ENCODE measurements around the gene PER1. TPM values are rescaled to one million over a fixed set of nuclear protein-coding genes. Genes with fewer than 3 reads are reported as not detected.
"Not testable (repeated sequence)": the region's sequence is repeated elsewhere in the genome, so short reads cannot be mapped to it uniquely, and the experiment has no call there.

The PER1 gene
- total RNA-seq, 1 donor from 2014 or later = 16.6 TPM

- no peak for DNase-seq (ENCODE audit: low read depth)
Measured at GRCh38 chr17:8121407-8121680, 30.9 kb downstream of the PER1 start.

DNA sequence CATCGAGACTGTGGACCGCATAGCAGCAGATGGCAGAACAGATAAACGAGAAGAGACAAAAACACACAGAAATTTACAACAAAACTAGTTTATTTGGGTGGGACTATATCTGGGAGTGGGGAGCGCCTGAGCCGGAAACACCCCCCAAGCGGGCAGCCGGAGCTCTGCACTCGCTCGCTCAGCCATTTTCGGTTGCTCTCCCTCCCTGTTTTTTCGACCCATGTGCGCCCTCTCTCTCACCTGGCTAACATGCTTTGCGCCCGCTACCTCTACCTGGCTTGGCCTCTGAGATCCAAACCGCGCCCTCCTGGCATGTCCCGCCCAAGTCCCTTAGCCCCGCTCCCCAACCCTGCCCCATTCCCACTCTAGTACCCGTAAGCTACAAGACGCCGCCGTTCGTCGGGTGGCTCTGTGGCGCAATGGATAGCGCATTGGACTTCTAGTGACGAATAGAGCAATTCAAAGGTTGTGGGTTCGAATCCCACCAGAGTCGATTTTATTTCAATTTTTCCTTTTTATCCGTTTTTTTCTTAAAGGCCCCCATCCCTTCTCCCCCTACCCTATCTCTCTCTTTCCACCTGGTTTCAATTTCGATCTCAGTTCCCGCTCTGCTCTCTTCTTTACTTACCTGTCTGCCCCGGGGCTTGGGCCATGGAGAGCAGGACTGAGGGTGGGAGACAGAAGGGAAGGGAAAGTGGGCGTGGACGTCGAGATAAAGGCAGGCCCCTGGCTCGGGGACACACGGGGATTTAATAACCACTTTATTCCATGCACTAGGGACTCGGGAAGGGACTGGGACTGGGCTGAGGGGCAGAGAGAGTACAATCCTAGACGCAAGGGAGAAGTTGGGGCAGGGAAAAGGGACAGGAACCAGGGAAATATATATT lies 31.4 kb downstream of the PER1 start:
- peak; percentile 73 for DNase-seq (ENCODE audit: low read depth)

- DNase-seq (ENCODE audit: low read depth) = peak; percentile 92
Measured at GRCh38 chr17:8119581-8120519, 32.4 kb downstream of the PER1 start.

GRCh38 chr17:8118769-8119580 lies 33.2 kb downstream of the PER1 start:
- DNase-seq (ENCODE audit: low read depth) = peak; percentile 82

GRCh38 chr17:8117980-8118768 lies 34.0 kb downstream of the PER1 start, which contains the start of gene ALOXE3:
Gene ALOXE3 (minus strand): TSS chr17:8118514. CDS start chr17:8117990, 524 bp downstream.
- DNase-seq (ENCODE audit: low read depth) = peak; percentile 22

GRCh38 chr17:8117367-8117979 lies 34.7 kb downstream of the PER1 start:
- DNase-seq (ENCODE audit: low read depth) = no peak

- no peak for DNase-seq (ENCODE audit: low read depth)
Measured at GRCh38 chr17:8116776-8117175, 35.4 kb downstream of the PER1 start.

DNA sequence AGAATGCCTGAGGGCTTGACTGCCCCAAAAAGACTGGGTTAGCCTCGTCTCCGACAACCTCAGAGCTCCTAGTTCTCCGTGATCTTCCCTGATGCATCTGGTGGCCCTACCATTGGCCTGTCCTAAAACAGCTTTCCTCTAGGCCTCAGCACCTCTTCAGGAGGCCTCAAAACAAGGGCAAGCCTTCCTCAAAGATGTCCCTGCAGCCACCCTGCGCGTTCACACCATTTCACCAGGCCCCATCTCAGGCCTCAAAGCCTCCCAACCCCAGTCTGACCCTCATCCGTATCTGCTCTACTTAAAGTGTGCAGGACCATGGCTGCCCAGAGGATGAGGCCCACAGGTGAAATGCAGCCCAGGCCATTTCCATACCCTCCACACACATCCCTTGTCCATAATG lies 41.3 kb downstream of the PER1 start:
- DNase-seq (ENCODE audit: low read depth) = no peak

- DNase-seq (ENCODE audit: low read depth) = no peak
Measured at GRCh38 chr17:8110456-8110804, 41.8 kb downstream of the PER1 start.

GRCh38 chr17:8109661-8110455 lies 42.3 kb downstream of the PER1 start:
- DNase-seq (ENCODE audit: low read depth) = no peak

DNA sequence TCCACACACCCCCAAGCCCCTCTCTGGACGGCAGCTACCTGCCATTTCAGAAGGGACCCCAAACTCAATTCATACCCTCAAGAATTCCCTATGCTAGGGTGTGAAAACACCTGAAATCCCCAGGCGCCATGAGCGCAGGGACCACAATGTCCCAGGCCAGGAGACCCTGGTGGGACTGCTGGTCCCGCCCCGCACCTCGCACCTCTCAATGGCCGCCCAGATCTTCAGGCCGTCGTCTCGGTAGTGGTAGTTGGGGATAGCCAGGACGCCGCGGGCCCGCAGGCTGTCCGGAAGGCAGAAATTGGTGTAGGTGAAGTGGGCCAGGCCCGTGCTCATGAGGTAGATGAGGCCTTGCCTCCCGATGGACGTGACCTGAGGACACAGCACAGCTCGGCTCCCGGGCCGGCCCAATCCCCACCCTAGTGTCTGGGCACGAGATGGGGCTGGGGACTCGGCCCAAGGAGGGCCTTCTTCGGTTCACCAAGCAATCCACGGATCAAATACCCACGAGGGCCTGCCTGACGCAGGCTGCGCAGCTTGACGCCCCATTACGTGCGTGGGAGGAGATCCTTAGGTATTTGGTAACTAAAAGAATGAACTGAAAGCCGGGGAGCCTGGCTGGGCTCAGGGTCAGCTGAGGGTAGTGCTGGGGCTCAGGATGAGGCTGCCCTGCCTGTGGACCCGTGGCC lies 43.1 kb downstream of the PER1 start:
- DNase-seq (ENCODE audit: low read depth) = no peak

DNA sequence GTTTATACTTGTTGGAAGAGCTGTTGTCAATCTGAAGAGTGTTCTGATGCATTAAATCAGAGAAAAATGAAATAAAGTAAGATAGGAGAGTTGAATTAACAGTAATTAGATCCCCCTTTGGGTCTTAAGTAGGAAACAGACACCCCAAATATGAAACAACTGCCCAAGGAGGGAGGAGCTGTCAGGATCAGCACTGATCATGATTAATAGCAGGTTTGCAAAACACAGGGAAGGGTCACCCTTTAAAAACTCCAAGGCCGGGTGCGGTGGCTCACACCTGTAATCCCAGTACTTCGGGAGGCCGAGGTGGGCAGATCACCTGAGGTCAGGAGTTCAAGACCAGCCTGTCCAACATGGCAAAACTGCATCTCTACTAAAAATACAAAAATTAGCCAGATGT lies 45.2 kb downstream of the PER1 start:
- not testable (repeated sequence) for DNase-seq (ENCODE audit: low read depth)

DNA sequence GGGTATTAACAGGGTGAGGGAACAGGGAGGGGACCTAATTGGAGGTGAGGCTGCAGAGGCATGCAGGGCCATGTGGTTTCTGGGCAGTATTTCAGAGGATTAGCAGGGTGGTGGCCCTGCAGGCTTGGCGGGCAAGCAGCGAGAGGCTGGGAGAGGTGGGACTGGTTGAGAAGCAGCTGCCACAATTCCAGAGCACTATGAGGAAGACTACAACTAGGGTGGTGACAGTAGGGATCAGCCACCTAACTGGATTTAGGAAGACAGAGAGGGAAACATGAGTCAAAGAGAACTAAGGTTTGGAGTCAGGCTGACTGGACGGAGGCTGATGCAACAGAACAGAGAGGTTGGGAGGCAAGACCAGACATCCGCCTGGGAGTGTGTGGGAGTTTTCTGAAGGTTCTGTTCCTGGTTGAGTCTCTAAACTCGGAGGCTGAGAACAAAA lies 46.2 kb downstream of the PER1 start:
- DNase-seq (ENCODE audit: low read depth) = peak; percentile 16

DNA sequence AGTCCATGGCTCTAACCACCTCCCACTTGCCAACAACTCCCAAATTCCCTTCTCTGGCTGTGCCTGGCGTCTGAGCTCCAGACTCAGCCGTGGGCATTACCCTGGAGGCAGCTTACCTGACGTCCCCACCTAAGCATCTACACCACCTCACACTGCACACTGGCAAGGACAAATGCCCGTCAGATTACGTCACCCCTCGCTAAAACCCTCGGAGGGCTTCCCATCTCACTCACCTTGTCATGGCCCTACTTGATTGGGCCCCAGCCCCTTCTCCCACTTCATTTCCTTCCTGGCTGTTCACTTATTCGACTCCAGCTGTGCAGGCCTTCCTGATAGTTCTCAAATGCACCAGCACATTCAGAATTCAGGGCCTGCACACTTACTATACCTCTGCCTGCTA lies 47.3 kb downstream of the PER1 start:
- DNase-seq (ENCODE audit: low read depth) = no peak

- no peak for DNase-seq (ENCODE audit: low read depth)
Measured at GRCh38 chr17:8103549-8103948, 48.7 kb downstream of the PER1 start.

GRCh38 chr17:8101721-8102120 lies 50.5 kb downstream of the PER1 start:
- no peak for DNase-seq (ENCODE audit: low read depth)

- DNase-seq (ENCODE audit: low read depth) = no peak
Measured at GRCh38 chr17:8100763-8101162, 51.4 kb downstream of the PER1 start.

GRCh38 chr17:8100111-8100510 lies 52.1 kb downstream of the PER1 start:
- no peak for DNase-seq (ENCODE audit: low read depth)

DNA sequence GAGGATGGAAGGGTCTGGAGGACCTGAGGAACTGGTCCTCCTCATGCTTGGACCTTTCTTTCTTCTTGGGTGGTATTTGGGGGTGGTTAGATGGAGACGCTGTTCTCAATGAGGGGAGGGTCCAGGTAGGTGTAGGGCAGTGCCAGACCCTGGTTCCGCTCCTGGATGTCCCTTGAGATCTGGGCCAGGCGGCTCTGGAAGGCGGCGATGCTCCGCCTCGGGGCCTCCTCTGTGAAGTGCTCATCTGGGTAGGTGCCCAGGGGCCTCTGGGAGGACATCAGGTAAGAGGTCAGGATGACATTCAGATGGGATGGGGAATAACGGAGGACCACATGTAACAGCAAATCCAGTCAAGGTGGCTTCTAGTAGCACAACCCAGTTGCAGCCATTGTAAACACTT lies 55.7 kb downstream of the PER1 start:
- no peak for DNase-seq (ENCODE audit: low read depth)

All from myocyte (in vitro differentiated cells).